HUES64 (cell line): ENCODE measurements around the gene ABRAXAS1.
"Not testable (repeated sequence)": the region's sequence is repeated elsewhere in the genome, so short reads cannot be mapped to it uniquely, and the experiment has no call there.

ENCODE experiments used
- H3K27ac ChIP-seq: 2 replicates; pipeline ENCODE4 v1.7.0; 2013; ENCODE audit warnings: low read depth, low read length, inconsistent platforms
- H3K27me3 ChIP-seq: 2 replicates; pipeline ENCODE4 v1.6.1; 2013; ENCODE audit warnings: mild to moderate bottlenecking, low read length; ENCODE audit not compliant: insufficient read depth
- H3K36me3 ChIP-seq: 2 replicates; pipeline ENCODE4 v1.6.1; 2013; ENCODE audit warnings: mild to moderate bottlenecking, low read length; ENCODE audit not compliant: insufficient read depth
- H3K4me1 ChIP-seq: 2 replicates; pipeline ENCODE4 v1.6.1; 2013; ENCODE audit warnings: mild to moderate bottlenecking, low read length, moderate library complexity; ENCODE audit not compliant: insufficient read depth
- H3K4me3 ChIP-seq: 2 replicates; pipeline ENCODE4 v1.5.1; 2013; ENCODE audit warnings: mild to moderate bottlenecking, low read length, moderate library complexity
- H3K9ac ChIP-seq: 2 replicates; pipeline ENCODE4 v1.6.1; 2013; ENCODE audit warnings: mild to moderate bottlenecking, low read depth, low read length
- H3K9me3 ChIP-seq: 2 replicates; pipeline ENCODE4 v1.6.1; 2013; ENCODE audit warnings: low read depth, low read length; ENCODE audit not compliant: insufficient read depth
- WGBS: fragments of 150-250, 120-280 bp; methylation state at CpG from one replicate; pipeline ENCODE4 v1.1.7; 2013; ENCODE audit warnings: missing lambda C conversion rate; 5-methylcytosine and 5-hydroxymethylcytosine counted together

ABRAXAS1 gene

DNA sequence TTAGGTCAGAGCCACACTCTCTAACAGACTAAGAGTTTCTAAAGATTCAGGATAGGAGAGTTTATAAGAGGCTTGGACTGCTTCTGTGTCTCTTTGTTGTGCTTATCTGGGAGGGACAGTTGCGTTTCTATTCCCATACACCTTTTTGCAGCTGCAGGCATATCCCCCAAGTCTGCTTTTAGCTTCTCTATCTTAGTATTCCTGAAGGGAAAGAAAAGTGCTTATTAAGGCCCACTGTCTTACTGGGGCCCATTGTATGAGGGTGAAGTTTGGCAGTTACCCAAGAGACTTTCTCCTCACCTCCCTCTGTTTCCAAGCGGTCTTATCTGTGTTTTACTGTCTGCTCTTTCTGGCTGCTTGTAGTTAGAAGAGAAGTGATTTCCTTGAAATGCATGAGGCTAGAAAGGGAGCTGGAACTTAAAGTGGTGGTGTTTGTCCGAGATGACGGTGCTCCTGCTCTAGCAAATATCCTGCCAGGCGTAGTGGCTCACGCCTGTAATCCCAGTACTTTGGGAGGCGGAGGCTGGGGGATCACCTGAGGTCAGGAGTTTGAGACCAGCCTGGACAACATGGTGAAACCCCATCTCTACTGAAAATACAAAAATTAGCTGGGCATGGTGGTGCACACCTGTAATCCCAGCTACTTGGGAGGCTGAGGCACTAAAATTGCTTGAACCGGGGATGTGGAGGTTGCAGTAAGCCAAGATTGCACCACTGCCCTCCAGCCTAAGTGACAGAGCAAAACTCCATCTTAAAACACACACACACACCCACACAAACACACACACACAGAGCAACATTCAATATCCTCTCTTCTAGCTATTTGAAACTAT, 11.4 kb upstream of the ABRAXAS1 start:
- not testable (repeated sequence) for H3K9me3 ChIP-seq, H3K4me1 ChIP-seq, H3K27ac ChIP-seq, H3K27me3 ChIP-seq, H3K4me3 ChIP-seq, H3K36me3 ChIP-seq, H3K9ac ChIP-seq
- 88% methylated on average over 7 of the region's 8 CpGs for WGBS

DNA sequence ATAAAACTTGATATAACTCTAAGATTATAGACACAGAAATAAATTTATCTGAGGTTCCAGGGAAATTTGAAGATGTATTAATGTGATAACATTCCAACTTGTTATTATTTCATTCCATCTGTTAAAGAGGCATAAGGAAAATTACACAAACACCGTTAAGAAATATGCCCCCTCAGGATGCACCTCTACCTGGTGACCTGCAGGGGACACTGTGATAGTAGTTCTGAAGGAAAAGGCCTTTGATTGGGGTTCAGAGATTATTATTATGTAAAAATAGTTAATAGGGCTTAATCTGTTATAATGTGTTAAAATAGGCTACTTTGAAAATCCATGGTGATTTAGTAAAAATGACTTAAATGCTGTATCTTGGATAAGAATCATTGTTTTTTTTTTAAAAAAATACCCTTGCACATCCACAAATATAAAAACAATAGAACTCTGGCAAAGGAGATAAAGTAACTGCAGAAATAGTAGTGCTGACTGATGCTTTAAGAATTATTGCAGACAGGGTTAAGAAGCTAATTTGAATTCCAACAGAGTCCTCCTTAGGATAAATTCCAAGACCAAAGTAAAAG, 6.1 kb upstream of the ABRAXAS1 start:
- H3K27ac ChIP-seq, result no peak overlapping the region
- H3K9me3 ChIP-seq, result no peaks in the 10 kb centered on the region
- H3K27me3 ChIP-seq, result no peaks in the 10 kb centered on the region
- H3K4me3 ChIP-seq, result no peak overlapping the region
- WGBS, result no CpG with 5 or more reads among the region's 1 CpG
- no peaks in the 10 kb centered on the region for H3K36me3 ChIP-seq
- peaks cover 4% of the 10 kb centered on the region; the same call in 1 of the 2 replicates for H3K4me1 ChIP-seq
- no peak overlapping the region for H3K9ac ChIP-seq

DNA sequence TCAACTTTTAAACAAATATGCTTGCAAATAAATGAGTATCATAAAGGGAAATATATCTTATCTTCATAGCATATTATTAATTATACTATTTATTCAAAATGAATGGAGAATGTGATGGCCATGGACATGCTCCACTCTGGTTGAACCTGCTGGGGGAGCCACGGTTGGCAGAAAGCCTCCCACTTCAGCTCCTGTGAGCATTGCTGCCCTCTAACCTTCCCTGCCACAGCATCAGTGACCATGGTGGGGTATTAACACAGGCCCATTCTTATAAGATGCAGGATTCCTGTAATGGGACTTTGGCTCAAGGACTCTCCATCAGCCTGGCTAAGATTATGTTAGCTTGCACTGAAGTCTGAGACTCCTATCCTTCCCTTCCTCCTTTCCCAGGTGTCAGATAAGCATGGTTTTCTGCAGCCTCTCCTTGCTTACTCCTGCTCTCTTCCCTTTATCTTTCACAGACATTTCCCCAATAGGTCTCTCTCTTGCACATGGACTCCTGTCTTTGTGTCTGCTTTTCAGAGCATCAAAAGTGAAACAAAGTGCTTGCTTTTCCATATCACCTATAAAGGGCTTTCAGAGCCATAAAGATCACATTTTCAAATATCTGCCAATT, 4.9 kb upstream of the ABRAXAS1 start:
- Histone ChIP-seq H3K9me3 (no peaks in the 10 kb centered on the region), H3K27ac (no peak overlapping the region), H3K4me3 (no peak overlapping the region), H3K27me3 (no peaks in the 10 kb centered on the region), H3K4me1 (peaks cover 11% of the 10 kb centered on the region), H3K36me3 (no peaks in the 10 kb centered on the region), H3K9ac (no peak overlapping the region)
- WGBS, result 67% methylated on average over 1 of the region's 1 CpG

DNA sequence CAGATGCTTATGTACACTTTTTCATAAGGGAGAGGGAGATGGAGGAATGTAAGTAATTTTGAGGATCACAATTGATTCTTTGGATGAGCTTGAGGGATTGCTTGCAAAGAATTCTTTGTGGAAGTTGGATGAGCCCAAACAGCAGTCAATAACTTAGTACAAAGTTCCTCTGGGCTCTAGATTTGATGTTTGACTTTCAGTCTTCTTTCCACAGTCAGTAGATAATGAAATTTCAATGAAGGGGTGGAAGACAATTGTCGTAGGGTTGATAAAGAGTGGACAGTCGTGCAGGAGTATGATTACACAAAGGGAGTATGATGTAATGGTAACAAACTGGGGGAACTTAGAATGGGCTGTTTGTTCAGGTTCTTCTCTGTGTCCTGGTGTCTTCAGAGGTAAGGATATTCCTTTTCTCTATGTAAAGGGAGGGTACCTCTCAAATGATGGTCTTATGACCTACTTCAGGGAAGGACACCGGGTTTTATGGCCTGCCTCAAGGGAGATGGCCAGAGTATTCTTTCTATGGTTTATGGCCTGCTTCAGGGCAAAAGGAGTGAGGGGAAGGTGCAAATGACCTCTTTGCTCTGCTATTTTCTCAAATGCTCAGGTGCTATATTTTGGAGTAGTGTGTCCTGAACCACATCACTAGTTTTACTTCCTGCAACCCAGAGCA, 1.7 kb upstream of the ABRAXAS1 start:
- H3K27me3 ChIP-seq, result 0 out of 2 replicates have a peak, but pooled peaks cover 4% of the 10 kb centered on the region
- WGBS, result 87% methylated on average over 3 of the region's 3 CpGs
- H3K36me3 ChIP-seq, result no peaks in the 10 kb centered on the region
- H3K4me1 ChIP-seq, result peaks cover 11% of the 10 kb centered on the region
- no peak overlapping the region for H3K27ac ChIP-seq
- H3K4me3 ChIP-seq, result no peak overlapping the region
- H3K9ac ChIP-seq, result no peak overlapping the region
- no peaks in the 10 kb centered on the region for H3K9me3 ChIP-seq

DNA sequence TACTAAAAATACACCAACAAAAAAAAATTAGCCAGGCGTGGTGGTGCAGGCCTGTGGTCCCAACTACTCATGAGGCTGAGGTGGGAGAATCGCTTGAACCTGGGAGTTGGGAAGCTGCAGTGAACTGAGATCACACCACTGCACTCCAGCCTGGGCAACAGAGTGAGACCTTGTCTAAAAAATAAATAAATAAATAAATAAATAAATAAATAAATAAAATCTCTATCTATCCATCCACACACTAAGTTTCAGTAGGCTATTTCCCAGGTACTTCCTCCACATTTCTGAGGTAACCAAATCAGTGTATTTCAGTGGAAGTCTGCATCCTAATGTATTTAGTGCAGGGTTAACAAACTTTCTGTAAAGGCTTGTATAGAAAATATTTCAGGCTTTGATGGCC, 10.9 kb downstream of the ABRAXAS1 start:
- WGBS, result 97% methylated on average over 2 of the region's 2 CpGs
- Histone ChIP-seq H3K36me3 (peaks cover 44% of the 10 kb centered on the region), H3K4me1 (no peaks in the 10 kb centered on the region), H3K9ac (no peak overlapping the region), H3K27ac (no peak overlapping the region), H3K27me3 (no peaks in the 10 kb centered on the region), H3K9me3 (no peaks in the 10 kb centered on the region), H3K4me3 (no peak overlapping the region)

DNA sequence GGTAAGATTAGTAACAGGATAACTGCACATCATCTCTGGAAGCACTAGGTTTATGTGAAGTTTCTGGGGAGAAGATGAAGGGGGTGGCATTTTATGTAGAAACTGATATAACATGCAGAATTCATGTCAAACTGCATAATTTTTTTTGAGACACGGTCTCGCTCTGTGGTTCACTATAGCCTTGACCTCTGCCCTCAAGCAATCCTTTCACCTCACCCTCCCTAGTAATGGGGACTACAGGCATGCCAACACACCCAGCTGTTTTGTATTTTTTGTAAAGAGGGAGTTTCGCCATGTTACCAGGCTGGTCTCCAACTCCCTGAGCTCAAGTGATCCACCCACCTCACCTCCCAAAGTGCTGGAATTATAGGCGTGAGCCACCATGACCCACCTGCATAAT, 11.5 kb downstream of the ABRAXAS1 start:
- Histone ChIP-seq H3K36me3 (peaks cover 45% of the 10 kb centered on the region), H3K4me1 (no peaks in the 10 kb centered on the region), H3K9me3 (no peaks in the 10 kb centered on the region), H3K27me3 (no peaks in the 10 kb centered on the region), H3K27ac (no peak overlapping the region), H3K9ac (no peak overlapping the region), H3K4me3 (no peak overlapping the region)
- 81% methylated on average over 4 of the region's 4 CpGs for WGBS

DNA sequence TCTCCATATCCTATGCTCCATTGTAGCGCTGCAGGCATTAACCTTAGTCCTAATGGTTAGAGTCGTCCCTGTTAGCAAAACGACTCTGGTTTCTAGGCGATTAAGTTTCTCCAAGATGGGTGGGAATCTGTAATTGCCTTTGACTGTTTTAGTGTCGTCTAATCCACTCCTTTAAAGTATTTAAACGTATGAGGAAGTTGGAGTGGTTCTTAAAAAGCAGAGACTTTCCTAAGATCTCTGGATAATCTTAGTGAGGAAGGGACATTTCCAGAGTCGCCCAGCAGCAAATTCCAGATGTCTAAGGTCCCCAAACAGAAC, 28.8 kb downstream of the ABRAXAS1 start:
- peaks cover 4% of the 10 kb centered on the region; the same call in 1 of the 2 replicates for H3K4me1 ChIP-seq
- H3K9ac ChIP-seq, result peak overlapping the region; percentile 94
- peak overlapping the region; percentile 92 for H3K4me3 ChIP-seq
- peaks cover 61% of the 10 kb centered on the region for H3K36me3 ChIP-seq
- H3K27ac ChIP-seq, result peak overlapping the region; percentile 82
- H3K9me3 ChIP-seq, result no peaks in the 10 kb centered on the region
- H3K27me3 ChIP-seq, result no peaks in the 10 kb centered on the region
- WGBS, result 0% methylated on average over 7 of the region's 7 CpGs

DNA sequence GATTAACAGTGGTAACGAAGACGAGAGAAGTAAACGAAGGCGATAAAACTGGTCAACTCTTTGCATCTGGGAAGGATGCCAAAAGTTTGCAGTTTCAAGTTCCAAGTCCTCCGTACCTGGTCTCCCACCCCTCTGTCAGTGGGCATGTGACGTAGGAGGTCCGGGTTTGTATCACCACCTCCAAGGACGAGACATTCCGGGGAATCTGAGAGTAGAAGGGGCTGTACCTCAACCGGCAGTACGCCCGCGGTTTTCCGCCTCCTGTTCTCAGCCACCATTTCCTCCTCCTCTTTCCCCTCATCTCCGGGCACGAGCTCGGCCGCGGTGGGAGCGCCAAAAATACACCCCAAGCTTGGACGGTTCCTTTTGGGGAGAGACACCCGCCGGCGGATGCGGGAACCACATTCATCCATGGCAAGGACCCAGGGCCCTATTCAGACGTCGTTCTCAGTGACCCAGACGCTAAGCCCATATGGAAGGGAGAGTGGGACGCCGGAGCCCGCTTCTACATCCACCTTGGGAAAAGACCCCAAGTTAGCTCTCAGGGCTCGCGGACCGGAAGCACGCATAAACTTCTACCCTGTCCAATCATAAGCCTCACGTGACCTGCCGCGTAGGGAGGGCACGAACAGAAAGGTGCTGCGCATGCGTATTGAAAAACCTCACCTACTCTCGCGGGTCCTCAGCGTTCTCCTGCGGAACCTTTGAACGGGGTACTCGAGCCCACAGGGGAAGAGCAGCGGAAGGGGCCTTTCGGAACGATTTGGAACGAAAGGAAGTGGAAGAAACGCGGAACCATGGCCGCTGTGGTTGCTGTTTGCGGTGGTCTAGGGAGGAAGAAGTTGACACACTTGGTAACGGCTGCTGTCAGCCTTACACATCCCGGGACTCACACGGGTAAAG, 29.4 kb downstream of the ABRAXAS1 start, which contains the start of the genes HELQ and MRPS18C:
Gene HELQ (minus strand): TSS at position 543 of the 903 bp plus-strand sequence. CDS start 130 bp downstream, at position 413.
Gene MRPS18C (plus strand): TSS at position 778 of the 903 bp plus-strand sequence. CDS start 20 bp downstream, at position 798.
- no peaks in the 10 kb centered on the region for H3K27me3 ChIP-seq
- H3K36me3 ChIP-seq, result peaks cover 55% of the 10 kb centered on the region
- H3K9me3 ChIP-seq, result no peaks in the 10 kb centered on the region
- H3K4me3 ChIP-seq, result peak within 1 kb of the TSS; percentile 92
- H3K9ac ChIP-seq, result peak within 1 kb of the TSS; percentile 94
- H3K27ac ChIP-seq, result peak within 1 kb of the TSS; percentile 90
- WGBS, result under 1% methylated on average over 58 of the region's 58 CpGs
- H3K4me1 ChIP-seq, result peaks cover 4% of the 10 kb centered on the region; the same call in 1 of the 2 replicates

DNA sequence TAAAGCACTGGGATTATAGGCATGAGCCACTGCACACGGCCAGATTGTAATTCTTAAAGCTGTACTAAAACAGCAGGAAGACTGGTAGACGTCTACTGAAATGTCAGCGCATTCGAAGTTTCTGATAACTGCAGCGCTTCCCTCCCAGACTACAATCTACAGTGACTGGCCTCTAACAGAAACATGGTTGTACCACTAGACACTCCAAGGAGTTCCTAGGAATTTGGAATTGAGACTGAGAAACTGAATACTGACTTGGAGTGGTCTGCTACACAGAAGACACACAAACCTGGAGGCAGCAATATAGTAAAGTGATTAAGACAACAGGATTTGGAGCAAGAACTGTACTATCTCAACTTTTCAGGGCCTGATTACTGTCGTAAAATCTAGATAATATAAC, 30.2 kb downstream of the ABRAXAS1 start:
- 87% methylated on average over 6 of the region's 6 CpGs for WGBS
- Histone ChIP-seq H3K27ac (no peak overlapping the region), H3K4me1 (peaks cover 4% of the 10 kb centered on the region; the same call in 1 of the 2 replicates)

DNA sequence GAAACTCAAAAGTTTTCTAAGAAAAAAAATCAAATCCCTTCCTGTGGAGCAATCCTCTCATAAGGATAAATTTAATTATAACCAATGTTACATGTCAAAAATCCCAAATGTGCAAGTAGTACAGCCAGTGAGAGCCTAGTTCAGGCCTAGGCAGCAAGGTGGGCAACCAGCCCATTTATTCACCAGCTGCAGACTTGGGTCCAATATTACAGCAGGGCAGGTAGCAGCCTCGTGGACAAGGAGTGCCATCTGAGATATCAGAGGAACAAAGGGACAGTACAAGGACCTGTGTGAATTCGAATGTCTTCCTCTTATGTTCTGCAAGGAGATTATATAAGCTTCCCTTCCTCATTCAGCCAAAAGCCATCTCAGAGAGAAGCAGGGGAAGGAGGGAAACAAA, 35.9 kb downstream of the ABRAXAS1 start:
- 71% methylated on average over 1 of the region's 2 CpGs for WGBS
- Histone ChIP-seq H3K27me3 (no peaks in the 10 kb centered on the region), H3K27ac (no peak overlapping the region), H3K36me3 (peaks cover 23% of the 10 kb centered on the region), H3K4me3 (no peak overlapping the region), H3K9me3 (no peaks in the 10 kb centered on the region), H3K4me1 (no peaks in the 10 kb centered on the region), H3K9ac (no peak overlapping the region)

More for the DNA sequence above, 30.2 kb downstream of the ABRAXAS1 start:
- peaks cover 46% of the 10 kb centered on the region for H3K36me3 ChIP-seq
- H3K27me3 ChIP-seq, result no peaks in the 10 kb centered on the region
- no peaks in the 10 kb centered on the region for H3K9me3 ChIP-seq
- peak overlapping the region; percentile 94 for H3K9ac ChIP-seq
- H3K4me3 ChIP-seq, result peak overlapping the region; percentile 92
